ENCODE results near the gene SMARCA1.
"Not testable (repeated sequence)": the region's sequence is repeated elsewhere in the genome, so short reads cannot be mapped to it uniquely, and the experiment has no call there.

The SMARCA1 gene, protein sequence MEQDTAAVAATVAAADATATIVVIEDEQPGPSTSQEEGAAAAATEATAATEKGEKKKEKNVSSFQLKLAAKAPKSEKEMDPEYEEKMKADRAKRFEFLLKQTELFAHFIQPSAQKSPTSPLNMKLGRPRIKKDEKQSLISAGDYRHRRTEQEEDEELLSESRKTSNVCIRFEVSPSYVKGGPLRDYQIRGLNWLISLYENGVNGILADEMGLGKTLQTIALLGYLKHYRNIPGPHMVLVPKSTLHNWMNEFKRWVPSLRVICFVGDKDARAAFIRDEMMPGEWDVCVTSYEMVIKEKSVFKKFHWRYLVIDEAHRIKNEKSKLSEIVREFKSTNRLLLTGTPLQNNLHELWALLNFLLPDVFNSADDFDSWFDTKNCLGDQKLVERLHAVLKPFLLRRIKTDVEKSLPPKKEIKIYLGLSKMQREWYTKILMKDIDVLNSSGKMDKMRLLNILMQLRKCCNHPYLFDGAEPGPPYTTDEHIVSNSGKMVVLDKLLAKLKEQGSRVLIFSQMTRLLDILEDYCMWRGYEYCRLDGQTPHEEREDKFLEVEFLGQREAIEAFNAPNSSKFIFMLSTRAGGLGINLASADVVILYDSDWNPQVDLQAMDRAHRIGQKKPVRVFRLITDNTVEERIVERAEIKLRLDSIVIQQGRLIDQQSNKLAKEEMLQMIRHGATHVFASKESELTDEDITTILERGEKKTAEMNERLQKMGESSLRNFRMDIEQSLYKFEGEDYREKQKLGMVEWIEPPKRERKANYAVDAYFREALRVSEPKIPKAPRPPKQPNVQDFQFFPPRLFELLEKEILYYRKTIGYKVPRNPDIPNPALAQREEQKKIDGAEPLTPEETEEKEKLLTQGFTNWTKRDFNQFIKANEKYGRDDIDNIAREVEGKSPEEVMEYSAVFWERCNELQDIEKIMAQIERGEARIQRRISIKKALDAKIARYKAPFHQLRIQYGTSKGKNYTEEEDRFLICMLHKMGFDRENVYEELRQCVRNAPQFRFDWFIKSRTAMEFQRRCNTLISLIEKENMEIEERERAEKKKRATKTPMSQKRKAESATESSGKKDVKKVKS

DNA sequence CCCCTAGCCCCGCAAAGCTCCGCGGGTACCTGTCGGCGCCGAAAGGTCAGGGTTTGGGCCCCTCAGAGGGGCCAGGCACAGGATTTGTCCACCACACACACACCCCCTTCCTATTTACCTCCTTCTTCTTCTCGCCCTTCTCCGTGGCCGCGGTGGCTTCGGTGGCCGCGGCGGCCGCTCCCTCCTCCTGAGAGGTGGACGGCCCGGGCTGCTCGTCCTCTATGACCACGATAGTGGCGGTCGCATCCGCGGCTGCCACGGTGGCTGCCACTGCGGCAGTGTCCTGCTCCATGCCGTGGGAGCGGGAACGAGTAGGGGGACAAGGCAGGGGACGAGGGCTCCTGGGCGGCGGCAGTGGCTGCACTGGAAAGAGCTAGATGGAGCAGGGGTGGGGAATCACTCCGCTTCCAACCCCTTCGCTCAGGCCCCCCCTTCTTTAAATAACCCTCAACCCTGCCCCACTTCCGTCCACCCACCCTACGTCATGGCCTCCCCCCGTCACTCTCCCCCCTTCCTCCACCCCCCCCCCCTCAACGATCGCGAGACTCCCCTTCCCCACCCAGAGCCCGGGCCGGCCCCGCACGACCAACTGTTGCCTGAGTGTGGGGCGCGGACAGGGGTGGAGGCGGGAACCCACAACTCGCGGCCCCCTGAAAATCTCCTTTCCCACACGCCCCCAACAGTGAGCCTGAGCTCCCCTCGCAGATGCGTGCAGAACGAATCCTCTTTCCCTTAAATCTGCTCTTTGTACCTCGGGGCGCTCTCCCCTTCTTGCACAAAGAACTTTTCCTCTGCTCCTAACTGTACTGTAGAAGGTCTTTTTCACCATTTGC, at the start of gene SMARCA1:
Gene SMARCA1 (minus strand): TSS at position 412 of the 833 bp plus-strand sequence. CDS start 120 bp downstream, at position 292.
- peak in 38 of 42 donors; percentile 13 to 70 (median 44) for DNase-seq
- intact Hi-C loops (cut with DNase I): no loop called here

DNA sequence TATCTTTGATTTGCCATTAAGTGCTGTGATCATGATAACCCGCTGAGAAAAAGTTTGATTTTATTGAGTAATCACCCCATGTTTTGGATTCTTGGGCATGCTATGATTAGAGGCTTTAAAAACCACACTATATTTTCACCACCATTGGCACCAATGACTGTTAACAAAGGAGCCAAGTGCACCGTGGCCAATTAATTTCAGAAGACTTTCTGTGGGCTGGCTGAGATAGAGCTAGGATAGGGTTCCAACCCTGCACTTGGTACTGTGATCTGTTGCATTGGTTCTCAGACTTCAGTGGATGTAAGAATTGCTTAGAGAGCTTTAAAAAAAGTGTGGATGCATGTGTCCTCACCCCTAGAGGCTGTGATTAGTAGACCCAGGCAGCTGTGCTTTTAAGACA, 49.1 kb upstream of the SMARCA1 start:
- intact Hi-C loops (cut with DNase I): no loop called here
- DNase-seq: no peak

DNA sequence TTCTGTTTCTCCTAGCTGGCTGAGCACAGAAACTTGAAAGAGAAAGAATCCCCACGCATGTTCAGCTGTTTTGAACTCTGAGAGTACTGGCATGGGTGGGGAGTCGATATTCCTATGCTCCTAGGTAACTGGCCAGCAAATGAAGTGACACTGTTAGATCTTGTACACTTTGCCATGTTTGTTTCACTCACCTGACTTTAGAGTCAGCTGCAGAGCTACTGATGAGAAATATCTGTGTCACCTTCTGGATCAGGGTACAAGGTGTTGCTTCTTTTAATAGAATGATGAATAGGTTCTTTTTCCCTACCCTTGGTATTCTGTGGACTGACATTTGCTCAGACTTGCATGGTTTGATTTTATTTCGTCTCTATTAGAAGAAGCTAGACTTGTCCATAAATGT, 45.1 kb upstream of the SMARCA1 start:
- DNase-seq: no peak
- intact Hi-C loops (cut with DNase I): no loop called here

DNA sequence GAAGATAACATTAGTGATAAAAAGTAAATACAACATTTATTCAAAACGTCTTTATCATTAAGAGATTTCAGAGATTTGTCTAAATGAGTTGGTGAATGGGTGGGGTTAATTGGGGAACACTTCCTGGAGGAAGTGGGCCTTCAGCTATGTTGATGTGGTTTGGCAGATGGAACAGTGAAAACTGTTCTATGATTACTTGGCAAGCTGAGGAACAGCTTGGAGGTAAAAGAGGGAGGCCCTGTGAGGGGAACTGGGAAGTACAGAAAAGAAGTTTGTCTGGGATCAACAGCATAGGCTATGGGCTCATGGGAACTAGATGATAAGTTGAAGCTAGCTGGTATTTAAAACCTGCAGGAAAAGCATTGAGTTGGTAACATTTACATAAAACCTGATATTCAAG, 42.8 kb upstream of the SMARCA1 start:
- DNase-seq: no peak
- intact Hi-C loops (cut with DNase I): no loop called here

DNA sequence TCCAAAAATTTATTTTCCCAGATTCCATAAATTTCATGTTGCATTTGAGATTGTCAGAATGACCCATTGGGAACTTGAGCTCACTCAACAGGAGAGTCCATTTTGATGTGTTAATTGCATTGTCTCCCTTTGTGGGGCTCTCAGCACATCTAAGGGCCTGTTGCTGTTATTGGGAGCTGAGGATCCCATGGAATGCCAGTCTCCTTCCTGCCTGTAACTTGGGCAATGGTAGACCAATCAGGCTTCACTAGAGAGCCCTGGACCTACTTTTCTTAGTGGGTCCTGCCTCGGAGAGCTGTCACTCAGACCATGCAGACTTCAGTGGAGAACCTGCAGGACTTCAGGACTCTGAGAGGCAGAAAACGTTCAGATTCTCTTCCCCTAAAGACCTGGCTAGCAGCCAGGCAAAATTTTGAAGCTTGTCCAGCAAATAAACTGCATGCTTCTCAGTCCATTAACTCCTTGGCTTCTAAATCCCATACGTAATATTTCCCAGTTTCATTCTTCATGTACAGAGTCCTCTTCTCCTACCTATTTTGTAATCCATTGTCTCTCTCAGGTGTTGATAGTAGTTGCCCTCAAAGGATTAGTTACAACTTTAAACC, 41.9 kb upstream of the SMARCA1 start:
- DNase-seq: peak in 1 of 42 donors; percentile 3

DNA sequence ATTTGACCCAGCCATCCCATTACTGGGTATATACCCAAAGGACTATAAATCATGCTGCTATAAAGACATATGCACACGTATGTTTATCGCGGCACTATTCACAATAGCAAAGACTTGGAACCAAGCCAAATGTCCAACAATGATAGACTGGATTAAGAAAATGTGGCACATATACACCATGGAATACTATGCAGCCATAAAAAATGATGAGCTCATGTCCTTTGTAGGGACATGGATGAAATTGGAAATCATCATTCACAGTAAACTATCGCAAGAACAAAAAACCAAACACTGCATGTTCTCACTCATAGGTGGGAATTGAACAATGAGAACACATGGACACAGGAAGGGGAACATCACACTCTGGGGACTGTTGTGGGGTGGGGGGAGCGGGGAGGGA, 41.1 kb upstream of the SMARCA1 start:
- DNase-seq; intact Hi-C loops (cut with DNase I): not testable (repeated sequence)

More for the DNA sequence above, 41.9 kb upstream of the SMARCA1 start:
- intact Hi-C loops (cut with DNase I): no loop called here

DNA sequence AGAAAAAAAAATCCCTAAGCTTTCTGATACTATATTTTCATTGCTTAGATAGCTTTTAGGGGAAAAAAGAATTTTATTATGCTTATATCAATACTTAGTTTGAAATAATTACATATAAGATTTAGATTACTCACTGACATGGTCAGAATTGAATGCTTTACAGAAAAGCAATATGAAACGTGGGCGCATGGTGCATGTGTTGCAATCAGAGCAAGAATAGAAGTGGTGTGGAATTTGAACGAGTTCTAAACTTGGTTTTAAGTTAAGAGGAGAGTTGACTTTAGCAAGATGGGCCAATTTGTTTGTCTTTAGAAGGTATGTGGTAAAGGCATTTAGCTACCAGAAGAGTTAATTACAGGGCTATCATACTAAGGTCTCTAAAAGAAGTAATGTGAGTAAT, 38.2 kb upstream of the SMARCA1 start:
- DNase-seq: no peak
- intact Hi-C loops (cut with DNase I): no loop called here

DNA sequence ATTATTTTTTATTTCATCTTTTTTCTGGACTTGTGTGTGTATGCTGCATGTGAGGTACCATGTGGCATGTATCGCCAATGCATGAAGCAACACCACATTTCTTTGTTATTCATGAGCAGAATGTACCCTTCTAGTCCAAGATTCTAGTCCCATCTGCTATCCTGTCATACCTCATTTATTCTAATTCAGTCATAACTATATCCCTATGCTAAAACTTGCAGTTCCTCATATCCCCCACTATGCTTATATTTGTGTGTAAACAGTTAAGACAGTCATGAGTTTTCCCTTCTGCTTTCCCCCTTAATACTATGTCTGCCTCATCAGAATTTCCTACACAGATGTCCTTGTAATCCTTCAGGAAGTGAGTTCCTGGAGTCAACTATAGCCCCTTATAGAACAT, 36.5 kb upstream of the SMARCA1 start:
- intact Hi-C loops (cut with DNase I): no loop called here
- no peak for DNase-seq

DNA sequence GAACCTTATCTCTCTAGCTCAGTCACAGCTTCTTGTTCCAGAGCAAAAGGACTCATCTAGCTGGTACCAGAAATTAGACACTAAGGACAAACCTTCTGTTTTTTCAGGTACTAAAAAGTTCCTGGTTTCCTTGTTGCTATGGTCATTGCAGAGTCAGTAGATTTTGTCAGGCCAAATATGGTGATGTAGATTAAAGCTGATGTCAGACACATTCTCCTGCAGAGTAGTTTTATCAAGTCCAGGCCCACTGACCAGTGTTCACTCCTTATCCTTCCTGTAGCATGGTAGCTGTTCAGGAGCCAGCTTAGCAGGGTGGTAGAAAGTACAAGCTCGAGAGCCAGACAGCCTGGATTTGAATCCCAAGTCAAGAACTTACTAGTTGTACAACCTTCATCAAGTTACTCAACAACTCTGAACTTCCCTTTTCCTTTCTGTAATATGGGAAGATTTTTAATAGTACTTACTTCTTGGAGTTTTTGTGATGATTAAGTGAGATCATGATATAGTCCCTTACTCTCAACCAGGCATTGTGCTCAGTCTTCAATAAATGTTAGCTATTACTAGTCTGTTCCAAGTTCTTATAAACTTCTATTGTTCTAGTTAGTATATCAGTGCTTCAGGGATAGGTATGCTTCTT, 34.7 kb upstream of the SMARCA1 start:
- no peak for DNase-seq
- intact Hi-C loops (cut with DNase I): no loop called here

DNA sequence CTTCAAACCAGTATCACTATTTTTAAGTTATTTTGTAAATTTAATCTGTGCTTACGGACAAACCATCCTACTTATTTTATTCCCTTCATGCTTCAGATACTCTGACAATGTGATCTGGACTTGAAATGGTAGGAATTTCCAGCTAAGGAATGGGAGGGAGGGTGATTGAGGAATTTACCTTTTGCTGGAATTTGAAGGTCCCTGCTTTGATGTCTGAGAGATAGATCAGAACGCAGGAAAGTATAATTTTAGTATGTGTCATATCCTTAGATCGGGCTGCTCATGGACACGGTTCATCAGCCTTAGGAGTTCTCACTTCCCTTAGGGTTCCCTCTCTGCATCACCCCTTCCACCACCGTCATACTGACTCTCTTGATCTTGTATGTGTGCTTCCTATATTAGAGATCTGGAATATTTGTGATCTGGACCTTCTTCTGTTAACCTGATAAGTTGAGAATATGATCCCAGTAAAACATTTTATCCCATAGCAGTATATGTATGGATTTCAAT, 33.6 kb upstream of the SMARCA1 start:
- intact Hi-C loops (cut with DNase I): no loop called here
- DNase-seq: no peak

DNA sequence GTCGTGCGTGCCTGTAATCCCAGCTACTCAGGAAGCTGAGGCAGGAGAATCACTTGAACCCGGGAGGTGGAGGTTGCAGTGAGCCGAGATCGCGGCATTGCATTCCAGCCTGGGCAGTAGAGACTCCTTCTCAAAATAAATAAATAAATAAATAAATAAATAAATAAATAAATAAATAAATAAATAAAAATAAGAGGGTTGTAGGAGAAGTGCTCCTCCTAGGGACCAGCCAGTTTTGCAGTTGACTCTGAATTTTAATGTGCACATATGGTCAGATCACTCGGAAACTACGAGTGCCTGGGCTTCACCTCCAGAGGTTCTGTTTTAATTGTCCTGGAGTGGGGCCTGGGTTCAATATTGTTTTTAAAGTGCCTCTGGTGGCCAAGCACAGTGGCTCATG, 31.5 kb upstream of the SMARCA1 start:
- DNase-seq; intact Hi-C loops (cut with DNase I): not testable (repeated sequence)

DNA sequence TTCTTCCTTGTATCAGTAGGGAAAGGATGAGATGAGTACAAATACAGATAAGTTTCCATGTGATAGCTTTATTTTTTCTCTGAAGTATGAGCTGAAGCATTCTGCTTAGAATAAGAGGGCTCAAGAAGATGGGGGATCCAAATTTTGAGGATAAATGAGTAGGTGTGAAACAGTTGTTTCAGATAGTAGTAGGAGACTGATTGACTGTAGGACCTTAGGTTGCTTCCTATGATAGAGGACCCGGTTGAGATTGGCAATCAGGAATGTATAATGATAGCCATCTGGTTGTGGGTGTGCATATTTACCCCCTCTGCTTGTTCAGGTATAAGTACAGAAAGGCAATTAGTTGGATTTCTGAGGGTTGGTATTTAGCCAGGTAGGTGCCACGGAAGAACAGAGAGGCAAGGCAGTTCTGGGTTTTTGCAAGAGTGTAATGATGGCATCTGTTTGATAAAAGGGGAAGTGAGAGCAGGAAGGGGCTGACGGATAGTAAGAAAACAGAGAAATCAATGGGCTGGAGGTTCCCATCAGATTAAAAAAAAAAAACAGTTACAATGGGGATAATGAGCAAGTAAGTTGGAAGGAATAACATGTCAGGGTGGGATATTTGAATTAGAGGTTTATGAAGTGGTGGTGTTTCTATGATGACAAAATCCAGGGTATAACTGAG, 30.5 kb upstream of the SMARCA1 start:
- no peak for DNase-seq
- intact Hi-C loops (cut with DNase I): no loop called here

DNA sequence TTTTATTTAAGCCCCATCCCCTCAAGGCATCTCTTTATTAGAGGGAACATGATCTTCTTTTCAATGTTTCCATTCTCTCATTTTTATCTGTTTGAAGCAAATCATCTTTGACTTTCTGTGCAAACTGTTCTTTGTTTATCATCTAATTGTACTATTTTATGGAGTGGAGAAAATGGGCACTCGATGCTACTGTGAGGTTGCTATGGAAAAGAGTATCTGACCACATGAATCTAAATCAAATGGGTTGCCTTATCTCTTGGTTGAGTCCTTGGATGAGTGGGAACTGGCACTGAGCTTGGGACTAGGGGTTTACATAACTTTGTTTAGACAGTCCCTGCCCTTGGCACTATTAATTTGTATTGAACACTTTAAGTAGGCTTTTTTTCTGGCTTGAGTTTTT, 25.8 kb upstream of the SMARCA1 start:
- DNase-seq: no peak
- intact Hi-C loops (cut with DNase I): no loop called here

DNA sequence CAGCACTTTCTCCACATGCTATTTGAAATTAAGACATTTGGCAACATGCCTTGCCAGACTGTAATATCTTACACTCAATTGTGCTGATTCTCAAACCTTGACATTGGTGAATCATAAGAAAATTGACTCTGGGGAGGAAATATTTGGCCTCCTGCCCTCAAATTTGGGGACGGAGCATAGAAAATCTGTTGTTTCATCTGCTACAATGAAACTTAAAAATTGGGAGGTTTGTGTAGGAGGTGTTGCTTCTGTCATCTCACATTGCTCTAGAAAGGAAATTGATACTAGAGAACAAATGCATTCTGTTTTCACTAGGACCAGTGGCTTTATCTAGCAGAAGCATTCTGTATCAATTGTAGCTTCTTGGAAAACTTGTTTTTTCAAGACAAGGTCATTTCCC, 22.1 kb upstream of the SMARCA1 start:
- no peak for DNase-seq
- intact Hi-C loops (cut with DNase I): no loop called here

DNA sequence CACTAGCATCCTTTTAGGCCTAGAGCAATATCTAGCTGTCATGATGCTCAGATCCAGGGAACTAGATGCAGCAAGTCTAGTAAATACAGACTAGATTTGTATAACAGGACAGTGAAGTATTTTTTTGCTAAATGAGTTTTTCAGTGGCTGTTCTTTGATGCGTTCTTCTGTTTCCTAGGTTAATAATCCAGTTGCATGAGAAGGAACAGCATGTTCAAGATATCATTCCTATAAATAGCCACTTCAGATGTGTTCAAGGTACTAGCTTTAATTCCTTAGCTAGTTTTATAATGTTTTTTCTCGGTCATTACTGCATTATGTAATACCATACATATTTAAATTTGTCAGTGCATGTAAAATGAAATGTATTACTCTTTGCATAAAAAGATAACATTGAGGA, 21.5 kb upstream of the SMARCA1 start:
- intact Hi-C loops (cut with DNase I): no loop called here
- no peak for DNase-seq

DNA sequence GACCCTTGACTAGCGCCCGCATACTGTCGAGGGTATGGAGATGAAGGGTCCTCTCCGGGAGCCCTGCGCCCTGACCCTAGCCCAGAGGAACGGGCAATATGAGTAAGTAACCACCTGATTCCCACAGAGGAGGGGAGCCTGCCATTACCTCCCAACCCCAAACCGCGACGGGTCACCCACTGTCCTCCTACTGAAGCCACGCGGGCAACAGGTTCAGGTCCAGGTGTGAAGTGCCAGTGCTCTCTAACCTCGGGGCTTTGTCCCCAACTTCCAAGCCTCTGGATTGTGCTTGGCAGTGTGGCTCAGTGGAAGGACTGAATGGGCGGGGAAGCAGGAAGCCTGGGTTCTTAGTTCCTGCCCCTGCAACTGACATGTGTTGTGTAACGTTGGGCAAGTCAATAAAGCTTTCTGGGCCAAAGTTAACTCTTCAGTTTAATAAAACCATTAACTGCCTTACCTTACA, 17.5 kb upstream of the SMARCA1 start:
- intact Hi-C loops (cut with DNase I): no loop called here
- DNase-seq: peak in 16 of 42 donors; percentile 2 to 42 (median 14)

DNA sequence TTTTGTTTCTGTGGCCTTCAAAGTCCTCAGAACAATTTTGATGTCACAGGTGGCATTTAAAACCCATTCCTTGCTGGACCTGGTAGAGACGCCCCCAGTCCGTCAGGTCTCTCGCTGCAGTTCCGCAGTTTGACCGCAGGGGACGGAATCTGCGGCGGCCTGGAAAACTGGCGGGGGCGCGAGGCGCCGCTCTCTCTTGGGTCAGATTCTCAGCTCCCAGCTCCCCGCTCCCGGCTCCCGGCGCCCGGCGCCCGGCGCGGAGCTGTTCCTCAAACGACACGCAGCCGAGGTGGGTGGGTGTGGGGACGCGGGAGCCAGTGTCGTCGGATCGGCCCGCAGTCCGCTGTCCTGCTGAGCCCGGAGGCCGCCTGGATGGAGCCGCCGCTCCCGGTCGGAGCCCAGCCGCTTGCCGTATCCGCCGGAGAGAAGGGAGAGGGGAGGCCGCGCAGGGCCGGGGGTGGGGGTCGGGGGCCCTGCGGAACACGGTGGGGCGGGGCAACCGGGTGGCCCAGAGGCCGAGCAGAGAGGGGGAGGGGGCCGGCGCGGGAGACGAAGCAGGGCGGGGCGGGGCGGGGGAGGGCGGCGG, 16.9 kb upstream of the SMARCA1 start, which contains the start of gene OCRL:
Gene OCRL (plus strand): TSS at position 192 of the 586 bp plus-strand sequence. CDS start 181 bp downstream, at position 373.
- intact Hi-C loops (cut with DNase I): no loop called here
- DNase-seq: peak in 41 of 42 donors; percentile 49 to 86 (median 70)

All from head of caudate nucleus (tissue), 42 donors.